ENCODE data around the gene NUDT4. TPM values are rescaled to one million over a fixed set of nuclear protein-coding genes. Genes with fewer than 3 reads are reported as not detected.
A peak's percentile ranks its signal among the peaks of the same experiment; 100 is the strongest.

Gene NUDT4
- total and polyA plus RNA-seq, 2 of the 13 experiments (the other 11 are each of a cell fraction or from before 2014, with no cell fraction given), result 37.3 to 70.1 TPM

- TF ChIP-seq, protein P1, sequence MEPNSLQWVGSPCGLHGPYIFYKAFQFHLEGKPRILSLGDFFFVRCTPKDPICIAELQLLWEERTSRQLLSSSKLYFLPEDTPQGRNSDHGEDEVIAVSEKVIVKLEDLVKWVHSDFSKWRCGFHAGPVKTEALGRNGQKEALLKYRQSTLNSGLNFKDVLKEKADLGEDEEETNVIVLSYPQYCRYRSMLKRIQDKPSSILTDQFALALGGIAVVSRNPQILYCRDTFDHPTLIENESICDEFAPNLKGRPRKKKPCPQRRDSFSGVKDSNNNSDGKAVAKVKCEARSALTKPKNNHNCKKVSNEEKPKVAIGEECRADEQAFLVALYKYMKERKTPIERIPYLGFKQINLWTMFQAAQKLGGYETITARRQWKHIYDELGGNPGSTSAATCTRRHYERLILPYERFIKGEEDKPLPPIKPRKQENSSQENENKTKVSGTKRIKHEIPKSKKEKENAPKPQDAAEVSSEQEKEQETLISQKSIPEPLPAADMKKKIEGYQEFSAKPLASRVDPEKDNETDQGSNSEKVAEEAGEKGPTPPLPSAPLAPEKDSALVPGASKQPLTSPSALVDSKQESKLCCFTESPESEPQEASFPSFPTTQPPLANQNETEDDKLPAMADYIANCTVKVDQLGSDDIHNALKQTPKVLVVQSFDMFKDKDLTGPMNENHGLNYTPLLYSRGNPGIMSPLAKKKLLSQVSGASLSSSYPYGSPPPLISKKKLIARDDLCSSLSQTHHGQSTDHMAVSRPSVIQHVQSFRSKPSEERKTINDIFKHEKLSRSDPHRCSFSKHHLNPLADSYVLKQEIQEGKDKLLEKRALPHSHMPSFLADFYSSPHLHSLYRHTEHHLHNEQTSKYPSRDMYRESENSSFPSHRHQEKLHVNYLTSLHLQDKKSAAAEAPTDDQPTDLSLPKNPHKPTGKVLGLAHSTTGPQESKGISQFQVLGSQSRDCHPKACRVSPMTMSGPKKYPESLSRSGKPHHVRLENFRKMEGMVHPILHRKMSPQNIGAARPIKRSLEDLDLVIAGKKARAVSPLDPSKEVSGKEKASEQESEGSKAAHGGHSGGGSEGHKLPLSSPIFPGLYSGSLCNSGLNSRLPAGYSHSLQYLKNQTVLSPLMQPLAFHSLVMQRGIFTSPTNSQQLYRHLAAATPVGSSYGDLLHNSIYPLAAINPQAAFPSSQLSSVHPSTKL (CRISPR knock-in tag; IDR thresholded peaks at IDR 0.05), result peak; percentile 79
- TF ChIP-seq ELF3 (CRISPR knock-in tag; IDR thresholded peaks at IDR 0.05) (peak; percentile 92), THAP11 (CRISPR knock-in tag; IDR thresholded peaks at IDR 0.05) (0 out of 2 replicates have a peak, but pooled peaks have one; percentile 15), TARDBP (CRISPR knock-in tag; IDR thresholded peaks at IDR 0.05) (peak; percentile 21; the same call in 1 of the 2 replicates), CHD4 (IDR thresholded peaks at IDR 0.05; ENCODE audit: borderline replicate concordance, low read length) (no peak), CBFB (CRISPR knock-in tag; IDR thresholded peaks at IDR 0.05) (no peak), ZNF598 (CRISPR knock-in tag; IDR thresholded peaks at IDR 0.05; ENCODE audit: borderline replicate concordance) (no peak), ZNF414 (CRISPR knock-in tag; IDR thresholded peaks at IDR 0.05) (no peak), ZNF563 (CRISPR knock-in tag; IDR thresholded peaks at IDR 0.05) (no peak), DR1 (CRISPR knock-in tag; IDR thresholded peaks at IDR 0.05) (no peak), PHF21A (CRISPR knock-in tag; IDR thresholded peaks at IDR 0.05) (no peak), NAIF1 (CRISPR knock-in tag; IDR thresholded peaks at IDR 0.05; ENCODE audit: borderline replicate concordance) (no peak), ZNF7 (CRISPR knock-in tag; IDR thresholded peaks at IDR 0.05) (peak; percentile 66; the same call in 1 of the 2 replicates), MAF1 (CRISPR knock-in tag; IDR thresholded peaks at IDR 0.05; ENCODE audit: borderline replicate concordance) (no peak)
- TF ChIP-seq, protein P2, sequence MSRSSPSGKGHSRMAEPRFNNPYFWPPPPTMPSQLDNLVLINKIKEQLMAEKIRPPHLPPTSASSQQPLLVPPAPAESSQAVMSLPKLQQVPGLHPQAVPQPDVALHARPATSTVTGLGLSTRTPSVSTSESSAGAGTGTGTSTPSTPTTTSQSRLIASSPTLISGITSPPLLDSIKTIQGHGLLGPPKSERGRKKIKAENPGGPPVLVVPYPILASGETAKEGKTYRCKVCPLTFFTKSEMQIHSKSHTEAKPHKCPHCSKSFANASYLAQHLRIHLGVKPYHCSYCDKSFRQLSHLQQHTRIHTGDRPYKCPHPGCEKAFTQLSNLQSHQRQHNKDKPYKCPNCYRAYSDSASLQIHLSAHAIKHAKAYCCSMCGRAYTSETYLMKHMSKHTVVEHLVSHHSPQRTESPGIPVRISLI (CRISPR knock-in tag; IDR thresholded peaks at IDR 0.05; ENCODE audit: borderline replicate concordance), result 0 out of 2 replicates have a peak, but pooled peaks have one; percentile 18
- TF ChIP-seq, protein P3, sequence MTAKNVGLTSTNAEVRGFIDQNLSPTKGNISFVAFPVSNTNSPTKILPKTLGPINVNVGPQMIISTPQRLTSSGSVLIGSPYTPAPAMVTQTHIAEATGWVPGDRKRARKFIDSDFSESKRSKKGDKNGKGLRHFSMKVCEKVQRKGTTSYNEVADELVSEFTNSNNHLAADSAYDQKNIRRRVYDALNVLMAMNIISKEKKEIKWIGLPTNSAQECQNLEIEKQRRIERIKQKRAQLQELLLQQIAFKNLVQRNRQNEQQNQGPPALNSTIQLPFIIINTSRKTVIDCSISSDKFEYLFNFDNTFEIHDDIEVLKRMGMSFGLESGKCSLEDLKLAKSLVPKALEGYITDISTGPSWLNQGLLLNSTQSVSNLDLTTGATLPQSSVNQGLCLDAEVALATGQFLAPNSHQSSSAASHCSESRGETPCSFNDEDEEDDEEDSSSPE (CRISPR knock-in tag; IDR thresholded peaks at IDR 0.05), result peak; percentile 32; the same call in 1 of the 2 replicates
- TF ChIP-seq, protein P4, sequence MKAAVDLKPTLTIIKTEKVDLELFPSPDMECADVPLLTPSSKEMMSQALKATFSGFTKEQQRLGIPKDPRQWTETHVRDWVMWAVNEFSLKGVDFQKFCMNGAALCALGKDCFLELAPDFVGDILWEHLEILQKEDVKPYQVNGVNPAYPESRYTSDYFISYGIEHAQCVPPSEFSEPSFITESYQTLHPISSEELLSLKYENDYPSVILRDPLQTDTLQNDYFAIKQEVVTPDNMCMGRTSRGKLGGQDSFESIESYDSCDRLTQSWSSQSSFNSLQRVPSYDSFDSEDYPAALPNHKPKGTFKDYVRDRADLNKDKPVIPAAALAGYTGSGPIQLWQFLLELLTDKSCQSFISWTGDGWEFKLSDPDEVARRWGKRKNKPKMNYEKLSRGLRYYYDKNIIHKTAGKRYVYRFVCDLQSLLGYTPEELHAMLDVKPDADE (CRISPR knock-in tag; IDR thresholded peaks at IDR 0.05), result no peak
Observed at GRCh38 chr12:93451423-93452158, 73.9 kb downstream of the NUDT4 start (continued).

All from HepG2 (cell line).